G401 (cell line): ENCODE results near the gene ZFAND6. TPM values are rescaled to one million over a fixed set of nuclear protein-coding genes. Genes with fewer than 3 reads are reported as not detected.
"Not testable (repeated sequence)": the region's sequence is repeated elsewhere in the genome, so short reads cannot be mapped to it uniquely, and the experiment has no call there.

Experiments used
- DNase-seq: peaks from one replicate; pipeline ENCODE4 v3.0.0-alpha.2; 2015; ENCODE audit warnings: low spot score
- in situ Hi-C: cut with HindIII; loops from 2 replicates; pipeline ENCODE4 v1.10.0; 2016; ENCODE audit warnings: low sequenced_read_pairs, mixed read lengths
- total RNA-seq: library from RNA; depleted of rRNA; stranded (reverse); fragments of >200 nt; shearing (Covaris generic); gene quantifications from 2 replicates; pipeline ENCODE4 v1.2.3, GENCODE V29; 2014

ZFAND6 gene
- total RNA-seq, 1 experiment from 2014 or later: 196 TPM

GRCh38 chr15:80127253-80127652 lies 67.8 kb downstream of the ZFAND6 start:
- DNase-seq, in situ Hi-C loops: not testable (repeated sequence)

GRCh38 chr15:80127911-80128310 lies 68.4 kb downstream of the ZFAND6 start:
- in situ Hi-C loops: no loop called here
- no peak for DNase-seq

GRCh38 chr15:80132382-80132781 lies 72.9 kb downstream of the ZFAND6 start:
- in situ Hi-C loops: no loop called here

GRCh38 chr15:80136854-80137253 lies 77.4 kb downstream of the ZFAND6 start:
- in situ Hi-C loops: no loop called here
- no peak for DNase-seq

More at GRCh38 chr15:80132382-80132781, 72.9 kb downstream of the ZFAND6 start:
- no peak for DNase-seq

- DNase-seq: no peak
- in situ Hi-C loops: no loop called here
These were observed 79.5 kb downstream of the ZFAND6 start for GRCh38 chr15:80138961-80139360.

GRCh38 chr15:80140909-80141308 lies 81.4 kb downstream of the ZFAND6 start:
- in situ Hi-C loops: no loop called here

GRCh38 chr15:80141916-80142598 lies 82.6 kb downstream of the ZFAND6 start:
- no peak for DNase-seq
- in situ Hi-C loops: no loop called here

More at GRCh38 chr15:80140909-80141308, 81.4 kb downstream of the ZFAND6 start:
- no peak for DNase-seq

GRCh38 chr15:80142646-80143045 lies 83.2 kb downstream of the ZFAND6 start:
- in situ Hi-C loops: no loop called here
- no peak for DNase-seq

- in situ Hi-C loops: no loop called here
- no peak for DNase-seq
These were observed 91.7 kb downstream of the ZFAND6 start for GRCh38 chr15:80151148-80151547.

- no peak for DNase-seq
- in situ Hi-C loops: no loop called here
These were observed 92.1 kb downstream of the ZFAND6 start for GRCh38 chr15:80151576-80151975.

- in situ Hi-C loops: no loop called here
- peak; percentile 85 for DNase-seq
These were observed 92.9 kb downstream of the ZFAND6 start for GRCh38 chr15:80152180-80152895.

GRCh38 chr15:80152896-80153876 lies 93.7 kb downstream of the ZFAND6 start, which contains the start of gene FAH:
TSS of gene FAH (plus strand) at chr15:80152999. CDS start at chr15:80153055, 56 bp downstream.
- DNase-seq: peak; percentile 63
- in situ Hi-C loops: no loop called here

GRCh38 chr15:80153900-80154299 lies 94.4 kb downstream of the ZFAND6 start:
- no peak for DNase-seq
- in situ Hi-C loops: no loop called here

- peak; percentile 44 for DNase-seq
- in situ Hi-C loops: no loop called here
These were observed 94.9 kb downstream of the ZFAND6 start for GRCh38 chr15:80154336-80154735.

- no peak for DNase-seq
- in situ Hi-C loops: no loop called here
These were observed 95.5 kb downstream of the ZFAND6 start for GRCh38 chr15:80155001-80155377.

- in situ Hi-C loops: not testable (repeated sequence)
These were observed 96.1 kb downstream of the ZFAND6 start for GRCh38 chr15:80155378-80156175.

GRCh38 chr15:80156176-80156720 lies 96.8 kb downstream of the ZFAND6 start:
- in situ Hi-C loops: no loop called here
- DNase-seq: no peak

More at GRCh38 chr15:80155378-80156175, 96.1 kb downstream of the ZFAND6 start:
- DNase-seq: not testable (repeated sequence)

GRCh38 chr15:80157215-80157614 lies 97.7 kb downstream of the ZFAND6 start:
- DNase-seq: no peak
- in situ Hi-C loops: no loop called here
